Measurements from ENCODE around the gene MREG. TPM values are rescaled to one million over a fixed set of nuclear protein-coding genes. Genes with fewer than 3 reads are reported as not detected.

The MREG gene
- total and polyA plus RNA-seq, 10 of the 15 experiments (the other 5 are each of a cell fraction or from before 2014, with no cell fraction given): 6.9 to 45.0 (median 28.5) TPM

DNA sequence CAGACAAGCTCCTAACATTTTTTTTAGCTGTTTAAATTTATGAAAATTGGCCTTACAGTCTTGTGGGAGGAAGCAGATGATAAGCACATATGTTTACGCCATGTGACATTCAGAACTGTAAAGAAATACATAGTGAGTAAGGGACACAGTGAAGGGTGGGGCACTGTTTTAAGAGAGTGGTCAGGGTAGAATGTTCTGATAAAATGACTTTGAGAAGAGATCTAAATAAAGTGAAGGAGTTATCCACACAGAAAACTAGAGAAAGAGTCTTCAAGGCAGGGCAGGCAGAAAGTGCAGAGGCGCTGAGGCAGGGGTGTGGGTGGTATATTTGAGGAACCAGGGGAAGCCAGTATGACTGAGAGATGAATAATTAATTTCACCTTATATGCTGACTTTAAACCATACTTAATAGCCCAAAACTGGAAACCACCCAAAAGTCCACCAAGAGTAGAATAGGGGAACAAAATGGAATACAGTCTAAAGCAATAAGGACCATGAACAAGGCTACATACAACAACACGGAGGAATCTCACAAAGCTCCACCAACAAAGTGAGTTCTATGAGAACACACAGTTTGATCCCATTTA, 8.6 kb downstream of the MREG start (continued):
- TF ChIP-seq BHLHE40 (IDR thresholded peaks at IDR 0.05; ENCODE audit: borderline replicate concordance in 1 of 2, low read depth in 2 of 2, low read length in 1 of 2) (no peak), NFYB (IDR thresholded peaks at IDR 0.05; ENCODE audit: insufficient read depth, low read depth, low read length) (no peak), NR2C1 (IDR thresholded peaks at IDR 0.05) (no peak), GATAD2B (conservative IDR thresholded peaks at IDR 0.05; ENCODE audit: low read depth) (no peak), ZZZ3 (IDR thresholded peaks at IDR 0.05; ENCODE audit: control insufficient read depth, insufficient read length, low read depth) (no peak)
- TF ChIP-seq, protein P1, sequence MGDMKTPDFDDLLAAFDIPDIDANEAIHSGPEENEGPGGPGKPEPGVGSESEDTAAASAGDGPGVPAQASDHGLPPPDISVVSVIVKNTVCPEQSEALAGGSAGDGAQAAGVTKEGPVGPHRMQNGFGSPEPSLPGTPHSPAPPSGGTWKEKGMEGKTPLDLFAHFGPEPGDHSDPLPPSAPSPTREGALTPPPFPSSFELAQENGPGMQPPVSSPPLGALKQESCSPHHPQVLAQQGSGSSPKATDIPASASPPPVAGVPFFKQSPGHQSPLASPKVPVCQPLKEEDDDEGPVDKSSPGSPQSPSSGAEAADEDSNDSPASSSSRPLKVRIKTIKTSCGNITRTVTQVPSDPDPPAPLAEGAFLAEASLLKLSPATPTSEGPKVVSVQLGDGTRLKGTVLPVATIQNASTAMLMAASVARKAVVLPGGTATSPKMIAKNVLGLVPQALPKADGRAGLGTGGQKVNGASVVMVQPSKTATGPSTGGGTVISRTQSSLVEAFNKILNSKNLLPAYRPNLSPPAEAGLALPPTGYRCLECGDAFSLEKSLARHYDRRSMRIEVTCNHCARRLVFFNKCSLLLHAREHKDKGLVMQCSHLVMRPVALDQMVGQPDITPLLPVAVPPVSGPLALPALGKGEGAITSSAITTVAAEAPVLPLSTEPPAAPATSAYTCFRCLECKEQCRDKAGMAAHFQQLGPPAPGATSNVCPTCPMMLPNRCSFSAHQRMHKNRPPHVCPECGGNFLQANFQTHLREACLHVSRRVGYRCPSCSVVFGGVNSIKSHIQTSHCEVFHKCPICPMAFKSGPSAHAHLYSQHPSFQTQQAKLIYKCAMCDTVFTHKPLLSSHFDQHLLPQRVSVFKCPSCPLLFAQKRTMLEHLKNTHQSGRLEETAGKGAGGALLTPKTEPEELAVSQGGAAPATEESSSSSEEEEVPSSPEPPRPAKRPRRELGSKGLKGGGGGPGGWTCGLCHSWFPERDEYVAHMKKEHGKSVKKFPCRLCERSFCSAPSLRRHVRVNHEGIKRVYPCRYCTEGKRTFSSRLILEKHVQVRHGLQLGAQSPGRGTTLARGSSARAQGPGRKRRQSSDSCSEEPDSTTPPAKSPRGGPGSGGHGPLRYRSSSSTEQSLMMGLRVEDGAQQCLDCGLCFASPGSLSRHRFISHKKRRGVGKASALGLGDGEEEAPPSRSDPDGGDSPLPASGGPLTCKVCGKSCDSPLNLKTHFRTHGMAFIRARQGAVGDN (IDR thresholded peaks at IDR 0.05): peak; percentile 21; the same call in 1 of the 2 replicates
- TF ChIP-seq, protein P2, sequence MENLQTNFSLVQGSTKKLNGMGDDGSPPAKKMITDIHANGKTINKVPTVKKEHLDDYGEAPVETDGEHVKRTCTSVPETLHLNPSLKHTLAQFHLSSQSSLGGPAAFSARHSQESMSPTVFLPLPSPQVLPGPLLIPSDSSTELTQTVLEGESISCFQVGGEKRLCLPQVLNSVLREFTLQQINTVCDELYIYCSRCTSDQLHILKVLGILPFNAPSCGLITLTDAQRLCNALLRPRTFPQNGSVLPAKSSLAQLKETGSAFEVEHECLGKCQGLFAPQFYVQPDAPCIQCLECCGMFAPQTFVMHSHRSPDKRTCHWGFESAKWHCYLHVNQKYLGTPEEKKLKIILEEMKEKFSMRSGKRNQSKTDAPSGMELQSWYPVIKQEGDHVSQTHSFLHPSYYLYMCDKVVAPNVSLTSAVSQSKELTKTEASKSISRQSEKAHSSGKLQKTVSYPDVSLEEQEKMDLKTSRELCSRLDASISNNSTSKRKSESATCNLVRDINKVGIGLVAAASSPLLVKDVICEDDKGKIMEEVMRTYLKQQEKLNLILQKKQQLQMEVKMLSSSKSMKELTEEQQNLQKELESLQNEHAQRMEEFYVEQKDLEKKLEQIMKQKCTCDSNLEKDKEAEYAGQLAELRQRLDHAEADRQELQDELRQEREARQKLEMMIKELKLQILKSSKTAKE (IDR thresholded peaks at IDR 0.05; ENCODE audit: low read depth, poor library complexity, severe bottlenecking): peak; percentile 25
- TF ChIP-seq, protein P3, sequence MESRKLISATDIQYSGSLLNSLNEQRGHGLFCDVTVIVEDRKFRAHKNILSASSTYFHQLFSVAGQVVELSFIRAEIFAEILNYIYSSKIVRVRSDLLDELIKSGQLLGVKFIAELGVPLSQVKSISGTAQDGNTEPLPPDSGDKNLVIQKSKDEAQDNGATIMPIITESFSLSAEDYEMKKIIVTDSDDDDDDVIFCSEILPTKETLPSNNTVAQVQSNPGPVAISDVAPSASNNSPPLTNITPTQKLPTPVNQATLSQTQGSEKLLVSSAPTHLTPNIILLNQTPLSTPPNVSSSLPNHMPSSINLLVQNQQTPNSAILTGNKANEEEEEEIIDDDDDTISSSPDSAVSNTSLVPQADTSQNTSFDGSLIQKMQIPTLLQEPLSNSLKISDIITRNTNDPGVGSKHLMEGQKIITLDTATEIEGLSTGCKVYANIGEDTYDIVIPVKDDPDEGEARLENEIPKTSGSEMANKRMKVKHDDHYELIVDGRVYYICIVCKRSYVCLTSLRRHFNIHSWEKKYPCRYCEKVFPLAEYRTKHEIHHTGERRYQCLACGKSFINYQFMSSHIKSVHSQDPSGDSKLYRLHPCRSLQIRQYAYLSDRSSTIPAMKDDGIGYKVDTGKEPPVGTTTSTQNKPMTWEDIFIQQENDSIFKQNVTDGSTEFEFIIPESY (IDR thresholded peaks at IDR 0.05): no peak
- TF ChIP-seq, protein P4, sequence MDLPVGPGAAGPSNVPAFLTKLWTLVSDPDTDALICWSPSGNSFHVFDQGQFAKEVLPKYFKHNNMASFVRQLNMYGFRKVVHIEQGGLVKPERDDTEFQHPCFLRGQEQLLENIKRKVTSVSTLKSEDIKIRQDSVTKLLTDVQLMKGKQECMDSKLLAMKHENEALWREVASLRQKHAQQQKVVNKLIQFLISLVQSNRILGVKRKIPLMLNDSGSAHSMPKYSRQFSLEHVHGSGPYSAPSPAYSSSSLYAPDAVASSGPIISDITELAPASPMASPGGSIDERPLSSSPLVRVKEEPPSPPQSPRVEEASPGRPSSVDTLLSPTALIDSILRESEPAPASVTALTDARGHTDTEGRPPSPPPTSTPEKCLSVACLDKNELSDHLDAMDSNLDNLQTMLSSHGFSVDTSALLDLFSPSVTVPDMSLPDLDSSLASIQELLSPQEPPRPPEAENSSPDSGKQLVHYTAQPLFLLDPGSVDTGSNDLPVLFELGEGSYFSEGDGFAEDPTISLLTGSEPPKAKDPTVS (IDR thresholded peaks at IDR 0.05; ENCODE audit: low read depth, low read length): no peak
- TF ChIP-seq, protein P5, sequence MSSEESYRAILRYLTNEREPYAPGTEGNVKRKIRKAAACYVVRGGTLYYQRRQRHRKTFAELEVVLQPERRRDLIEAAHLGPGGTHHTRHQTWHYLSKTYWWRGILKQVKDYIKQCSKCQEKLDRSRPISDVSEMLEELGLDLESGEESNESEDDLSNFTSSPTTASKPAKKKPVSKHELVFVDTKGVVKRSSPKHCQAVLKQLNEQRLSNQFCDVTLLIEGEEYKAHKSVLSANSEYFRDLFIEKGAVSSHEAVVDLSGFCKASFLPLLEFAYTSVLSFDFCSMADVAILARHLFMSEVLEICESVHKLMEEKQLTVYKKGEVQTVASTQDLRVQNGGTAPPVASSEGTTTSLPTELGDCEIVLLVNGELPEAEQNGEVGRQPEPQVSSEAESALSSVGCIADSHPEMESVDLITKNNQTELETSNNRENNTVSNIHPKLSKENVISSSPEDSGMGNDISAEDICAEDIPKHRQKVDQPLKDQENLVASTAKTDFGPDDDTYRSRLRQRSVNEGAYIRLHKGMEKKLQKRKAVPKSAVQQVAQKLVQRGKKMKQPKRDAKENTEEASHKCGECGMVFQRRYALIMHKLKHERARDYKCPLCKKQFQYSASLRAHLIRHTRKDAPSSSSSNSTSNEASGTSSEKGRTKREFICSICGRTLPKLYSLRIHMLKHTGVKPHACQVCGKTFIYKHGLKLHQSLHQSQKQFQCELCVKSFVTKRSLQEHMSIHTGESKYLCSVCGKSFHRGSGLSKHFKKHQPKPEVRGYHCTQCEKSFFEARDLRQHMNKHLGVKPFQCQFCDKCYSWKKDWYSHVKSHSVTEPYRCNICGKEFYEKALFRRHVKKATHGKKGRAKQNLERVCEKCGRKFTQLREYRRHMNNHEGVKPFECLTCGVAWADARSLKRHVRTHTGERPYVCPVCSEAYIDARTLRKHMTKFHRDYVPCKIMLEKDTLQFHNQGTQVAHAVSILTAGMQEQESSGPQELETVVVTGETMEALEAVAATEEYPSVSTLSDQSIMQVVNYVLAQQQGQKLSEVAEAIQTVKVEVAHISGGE (CRISPR knock-in tag; IDR thresholded peaks at IDR 0.05): no peak
- TF ChIP-seq, protein P6, sequence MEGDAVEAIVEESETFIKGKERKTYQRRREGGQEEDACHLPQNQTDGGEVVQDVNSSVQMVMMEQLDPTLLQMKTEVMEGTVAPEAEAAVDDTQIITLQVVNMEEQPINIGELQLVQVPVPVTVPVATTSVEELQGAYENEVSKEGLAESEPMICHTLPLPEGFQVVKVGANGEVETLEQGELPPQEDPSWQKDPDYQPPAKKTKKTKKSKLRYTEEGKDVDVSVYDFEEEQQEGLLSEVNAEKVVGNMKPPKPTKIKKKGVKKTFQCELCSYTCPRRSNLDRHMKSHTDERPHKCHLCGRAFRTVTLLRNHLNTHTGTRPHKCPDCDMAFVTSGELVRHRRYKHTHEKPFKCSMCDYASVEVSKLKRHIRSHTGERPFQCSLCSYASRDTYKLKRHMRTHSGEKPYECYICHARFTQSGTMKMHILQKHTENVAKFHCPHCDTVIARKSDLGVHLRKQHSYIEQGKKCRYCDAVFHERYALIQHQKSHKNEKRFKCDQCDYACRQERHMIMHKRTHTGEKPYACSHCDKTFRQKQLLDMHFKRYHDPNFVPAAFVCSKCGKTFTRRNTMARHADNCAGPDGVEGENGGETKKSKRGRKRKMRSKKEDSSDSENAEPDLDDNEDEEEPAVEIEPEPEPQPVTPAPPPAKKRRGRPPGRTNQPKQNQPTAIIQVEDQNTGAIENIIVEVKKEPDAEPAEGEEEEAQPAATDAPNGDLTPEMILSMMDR (IDR thresholded peaks at IDR 0.05 in 2 of 3, conservative IDR thresholded peaks at IDR 0.05 in 1 of 3; ENCODE audit: control insufficient read depth in 2 of 3, extremely low read depth in 1 of 3, insufficient read depth in 1 of 3, low read depth in 3 of 3, low read length in 3 of 3): no peak
